ENCODE data around the gene PEX5L. TPM values are rescaled to one million over a fixed set of nuclear protein-coding genes. Genes with fewer than 3 reads are reported as not detected.

Gene PEX5L
- total RNA-seq, 2 donors from 2014 or later: 0.07 to 0.90 TPM

DNA sequence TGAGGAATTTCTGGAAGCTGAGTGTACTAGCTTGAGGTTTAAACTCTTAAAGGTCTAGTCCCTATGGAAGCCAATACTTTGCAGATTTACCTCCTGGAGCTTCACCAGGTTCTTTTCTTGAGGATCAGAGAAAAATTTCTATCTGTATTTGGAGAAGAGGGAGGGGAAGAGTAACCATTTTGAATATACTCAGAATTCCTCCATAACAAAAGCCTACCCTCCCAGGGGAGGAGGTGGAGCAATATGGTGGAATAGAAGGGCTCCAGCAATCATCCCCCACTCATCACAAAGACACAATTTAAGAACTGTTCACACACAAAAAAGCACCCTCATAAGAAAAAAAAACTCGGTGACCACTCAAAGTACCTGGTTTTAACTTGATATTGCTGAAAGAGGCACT lies 36.0 kb upstream of the PEX5L start:
- TF ChIP-seq, protein P1, sequence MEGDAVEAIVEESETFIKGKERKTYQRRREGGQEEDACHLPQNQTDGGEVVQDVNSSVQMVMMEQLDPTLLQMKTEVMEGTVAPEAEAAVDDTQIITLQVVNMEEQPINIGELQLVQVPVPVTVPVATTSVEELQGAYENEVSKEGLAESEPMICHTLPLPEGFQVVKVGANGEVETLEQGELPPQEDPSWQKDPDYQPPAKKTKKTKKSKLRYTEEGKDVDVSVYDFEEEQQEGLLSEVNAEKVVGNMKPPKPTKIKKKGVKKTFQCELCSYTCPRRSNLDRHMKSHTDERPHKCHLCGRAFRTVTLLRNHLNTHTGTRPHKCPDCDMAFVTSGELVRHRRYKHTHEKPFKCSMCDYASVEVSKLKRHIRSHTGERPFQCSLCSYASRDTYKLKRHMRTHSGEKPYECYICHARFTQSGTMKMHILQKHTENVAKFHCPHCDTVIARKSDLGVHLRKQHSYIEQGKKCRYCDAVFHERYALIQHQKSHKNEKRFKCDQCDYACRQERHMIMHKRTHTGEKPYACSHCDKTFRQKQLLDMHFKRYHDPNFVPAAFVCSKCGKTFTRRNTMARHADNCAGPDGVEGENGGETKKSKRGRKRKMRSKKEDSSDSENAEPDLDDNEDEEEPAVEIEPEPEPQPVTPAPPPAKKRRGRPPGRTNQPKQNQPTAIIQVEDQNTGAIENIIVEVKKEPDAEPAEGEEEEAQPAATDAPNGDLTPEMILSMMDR (IDR thresholded peaks at IDR 0.05): no peak
- Histone ChIP-seq H3K27me3 (no peaks in the 10 kb centered on the region), H3K4me1 (no peaks in the 10 kb centered on the region), H3K9me3 (no peaks in the 10 kb centered on the region), H3K27ac (no peak overlapping the region), H3K36me3 (no peaks in the 10 kb centered on the region), H3K4me3 (no peak overlapping the region)
- DNase-seq (ENCODE audit: low spot score): no peak

GRCh38 chr3:180070925-180071324 lies 34.2 kb upstream of the PEX5L start:
- no peak overlapping the region for H3K4me3 ChIP-seq
- H3K9me3 ChIP-seq: no peaks in the 10 kb centered on the region
- no peak overlapping the region for H3K27ac ChIP-seq
- DNase-seq (ENCODE audit: low spot score): no peak
- H3K4me1 ChIP-seq: no peaks in the 10 kb centered on the region
- H3K27me3 ChIP-seq: no peaks in the 10 kb centered on the region
- TF ChIP-seq, protein P1 (IDR thresholded peaks at IDR 0.05): no peak
- H3K36me3 ChIP-seq: no peaks in the 10 kb centered on the region

GRCh38 chr3:180068023-180068422 lies 31.3 kb upstream of the PEX5L start:
- Histone ChIP-seq H3K4me1 (no peaks in the 10 kb centered on the region), H3K27ac (no peak overlapping the region), H3K9me3 (no peaks in the 10 kb centered on the region), H3K4me3 (no peak overlapping the region), H3K27me3 (no peaks in the 10 kb centered on the region), H3K36me3 (no peaks in the 10 kb centered on the region)
- TF ChIP-seq, protein P1 (IDR thresholded peaks at IDR 0.05): no peak
- DNase-seq (ENCODE audit: low spot score): no peak

DNA sequence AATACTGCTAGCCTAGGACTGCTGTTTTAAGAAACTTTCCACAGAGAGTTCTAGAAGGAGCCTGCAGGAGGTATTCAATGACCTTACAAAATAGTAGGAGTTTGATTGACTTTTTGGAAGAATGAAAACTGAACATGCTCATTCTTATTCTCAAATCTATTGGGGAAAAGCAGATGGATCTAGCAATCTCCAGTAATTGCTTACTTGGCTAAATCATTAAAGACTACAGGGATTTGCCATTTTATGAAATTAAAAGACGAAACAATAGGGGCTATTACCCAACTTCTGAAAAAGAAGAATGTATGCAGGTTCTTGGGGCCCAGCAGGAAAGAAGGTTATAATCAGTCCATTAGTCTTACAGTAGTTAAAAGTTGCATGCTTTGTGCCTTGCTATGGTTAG lies 29.9 kb upstream of the PEX5L start:
- no peaks in the 10 kb centered on the region for H3K9me3 ChIP-seq
- DNase-seq (ENCODE audit: low spot score): no peak
- H3K27me3 ChIP-seq: no peaks in the 10 kb centered on the region
- no peaks in the 10 kb centered on the region for H3K4me1 ChIP-seq
- TF ChIP-seq, protein P1 (IDR thresholded peaks at IDR 0.05): no peak
- no peak overlapping the region for H3K27ac ChIP-seq
- H3K4me3 ChIP-seq: no peak overlapping the region
- no peaks in the 10 kb centered on the region for H3K36me3 ChIP-seq

- Histone ChIP-seq H3K9me3 (no peaks in the 10 kb centered on the region), H3K36me3 (no peaks in the 10 kb centered on the region), H3K4me3 (no peak overlapping the region), H3K27ac (no peak overlapping the region), H3K27me3 (no peaks in the 10 kb centered on the region), H3K4me1 (no peaks in the 10 kb centered on the region)
- TF ChIP-seq, protein P1 (IDR thresholded peaks at IDR 0.05): no peak
- DNase-seq (ENCODE audit: low spot score): no peak
Measured at GRCh38 chr3:180063783-180064182, 27.0 kb upstream of the PEX5L start.

DNA sequence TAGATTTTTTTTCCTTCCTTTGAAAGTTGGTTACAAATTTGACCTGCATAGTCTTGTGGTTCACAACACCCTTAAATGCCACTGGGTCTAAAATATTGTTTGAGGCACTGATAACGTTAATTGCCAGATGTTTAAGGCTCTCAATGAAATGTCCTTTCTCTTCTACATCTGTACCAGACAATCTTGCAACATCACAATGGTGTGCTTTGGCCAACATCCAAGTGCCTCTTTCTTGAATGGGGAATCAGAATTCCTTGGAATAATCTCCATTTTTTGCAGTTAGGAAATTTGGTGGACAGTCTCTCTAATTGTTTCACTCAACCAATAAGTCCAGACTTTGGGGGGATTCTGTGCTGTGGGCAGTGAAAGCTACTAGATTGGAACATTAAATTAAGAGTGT lies 26.0 kb upstream of the PEX5L start:
- H3K36me3 ChIP-seq: no peaks in the 10 kb centered on the region
- no peaks in the 10 kb centered on the region for H3K9me3 ChIP-seq

More for the DNA sequence above, 26.0 kb upstream of the PEX5L start:
- no peak overlapping the region for H3K4me3 ChIP-seq
- no peak for DNase-seq (ENCODE audit: low spot score)
- no peak overlapping the region for H3K27ac ChIP-seq
- no peaks in the 10 kb centered on the region for H3K27me3 ChIP-seq
- TF ChIP-seq, protein P1 (IDR thresholded peaks at IDR 0.05): no peak
- H3K4me1 ChIP-seq: no peaks in the 10 kb centered on the region
